GM21825 (cell line): ENCODE measurements around the gene SERPINA1.

Experiments
- ATAC-seq: cut with Tn5 transposase; IDR thresholded peaks from one replicate; pipeline ENCODE4 v1.9.1; 2021; ENCODE audit warnings: mild to moderate bottlenecking, moderate library complexity; ENCODE audit not compliant: unreplicated experiment

Gene SERPINA1

GRCh38 chr14:94384342-94384741 lies 4.1 kb downstream of the SERPINA1 start:
- ATAC-seq: no peak

- ATAC-seq: no peak
Observed at GRCh38 chr14:94383777-94384176, 4.6 kb downstream of the SERPINA1 start.

GRCh38 chr14:94382716-94383596 lies 5.4 kb downstream of the SERPINA1 start:
- ATAC-seq: no peak

- no peak for ATAC-seq
Observed at GRCh38 chr14:94382099-94382715, 6.2 kb downstream of the SERPINA1 start.

- no peak for ATAC-seq
Observed at GRCh38 chr14:94381149-94382030, 7.0 kb downstream of the SERPINA1 start.

GRCh38 chr14:94380225-94381148 lies 7.9 kb downstream of the SERPINA1 start:
- ATAC-seq: no peak

- ATAC-seq: no peak
Observed at GRCh38 chr14:94379291-94380224, 8.8 kb downstream of the SERPINA1 start.

GRCh38 chr14:94378527-94379290 lies 9.7 kb downstream of the SERPINA1 start:
- no peak for ATAC-seq

DNA sequence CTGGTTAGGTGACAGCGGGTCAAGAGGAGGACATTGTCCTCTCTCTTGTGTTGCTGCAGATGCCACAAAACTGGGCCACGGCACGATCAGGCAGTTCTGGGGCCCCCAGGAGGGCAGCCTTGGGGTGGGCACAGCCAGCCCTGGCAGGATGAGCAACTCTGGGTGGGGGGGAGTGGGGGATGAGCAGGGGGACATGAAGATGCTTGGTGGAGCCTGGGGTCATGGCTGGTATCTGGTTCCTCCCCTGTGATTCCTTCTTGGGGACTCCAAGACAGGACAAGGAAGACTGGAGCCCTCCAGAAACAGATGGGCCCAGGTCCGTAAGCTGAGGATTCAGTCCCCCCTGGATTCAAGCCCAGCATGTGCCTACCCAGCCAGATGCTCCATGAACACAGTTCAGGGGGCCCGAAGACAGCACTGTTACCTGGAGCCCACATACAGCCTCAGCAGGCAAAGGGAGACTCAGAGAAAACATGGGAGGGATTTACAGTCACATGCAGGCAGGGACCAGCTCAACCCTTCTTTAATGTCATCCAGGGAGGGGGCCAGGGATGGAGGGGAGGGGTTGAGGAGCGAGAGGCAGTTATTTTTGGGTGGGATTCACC lies 10.4 kb downstream of the SERPINA1 start:
- ATAC-seq: no peak

DNA sequence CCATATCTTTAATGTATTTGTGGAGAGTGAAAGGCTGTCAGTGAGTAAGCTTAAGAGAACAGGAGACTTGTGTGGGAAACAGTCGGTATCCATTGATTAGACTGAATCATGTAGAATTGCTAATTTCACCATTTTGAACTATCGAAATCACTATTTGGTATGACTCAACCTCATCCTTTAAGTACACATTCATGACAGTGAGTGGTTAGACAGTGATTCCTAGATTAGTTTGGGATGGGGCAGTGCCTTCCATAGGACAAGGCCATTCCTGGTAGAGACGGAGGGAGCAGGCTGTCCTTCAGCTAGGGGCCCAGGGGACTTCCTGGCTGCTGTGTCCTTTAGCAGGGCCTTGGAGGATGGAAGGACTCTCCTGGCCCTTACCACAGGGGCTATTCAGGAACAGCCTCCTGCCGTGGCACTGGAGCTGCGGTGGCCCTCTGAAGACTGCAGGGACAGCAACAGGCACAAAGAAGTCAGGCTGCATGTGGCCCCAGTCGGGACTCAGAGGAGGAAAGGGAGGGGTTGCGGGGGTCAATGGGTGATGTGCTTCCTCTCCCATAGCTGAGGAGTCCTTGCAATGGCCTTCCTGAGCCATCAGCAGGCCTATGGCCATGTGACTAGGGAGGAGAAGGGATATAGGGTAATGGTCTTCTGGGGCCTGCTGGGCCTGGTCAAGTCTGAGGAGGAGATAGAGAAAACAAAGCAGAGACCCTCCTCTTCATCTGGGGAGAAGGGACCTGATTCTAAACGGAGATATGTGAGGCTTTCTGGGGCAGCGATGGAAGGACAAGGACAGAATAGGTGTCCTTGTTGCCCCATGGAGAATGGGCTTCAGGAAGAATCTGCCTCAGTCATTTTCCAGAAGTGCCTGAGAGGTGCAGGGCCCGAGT lies 11.2 kb downstream of the SERPINA1 start:
- no peak for ATAC-seq

- no peak for ATAC-seq
Observed at GRCh38 chr14:94376108-94376975, 12.1 kb downstream of the SERPINA1 start.

DNA sequence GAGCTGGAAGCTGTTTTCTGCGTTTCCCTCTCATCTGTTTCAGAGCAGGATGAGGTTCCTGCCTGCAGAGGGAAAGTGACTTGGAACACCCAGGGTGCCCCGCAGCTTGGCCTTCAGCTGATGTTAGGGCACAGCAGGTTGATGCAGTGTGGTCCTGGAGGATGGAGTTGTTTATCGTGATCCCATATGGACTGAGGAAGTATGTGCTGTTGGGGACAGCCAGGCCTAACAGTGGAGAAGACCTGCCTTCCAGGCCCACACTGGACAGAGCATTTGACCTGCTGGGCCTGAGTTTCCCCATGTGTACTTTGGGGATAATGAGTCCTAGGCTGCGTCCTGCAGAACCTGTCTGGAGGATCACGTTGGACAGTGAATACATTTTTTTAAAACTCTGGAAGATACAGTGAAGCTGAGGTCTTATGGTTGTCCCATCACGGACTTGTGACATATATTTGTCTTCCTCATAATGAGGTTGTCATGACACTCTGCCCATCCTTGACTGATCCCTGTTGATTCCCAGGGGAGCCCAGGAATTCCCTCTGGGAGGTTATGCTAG lies 12.8 kb downstream of the SERPINA1 start:
- ATAC-seq: no peak

- ATAC-seq: no peak
Observed at GRCh38 chr14:94374749-94375260, 13.6 kb downstream of the SERPINA1 start.

DNA sequence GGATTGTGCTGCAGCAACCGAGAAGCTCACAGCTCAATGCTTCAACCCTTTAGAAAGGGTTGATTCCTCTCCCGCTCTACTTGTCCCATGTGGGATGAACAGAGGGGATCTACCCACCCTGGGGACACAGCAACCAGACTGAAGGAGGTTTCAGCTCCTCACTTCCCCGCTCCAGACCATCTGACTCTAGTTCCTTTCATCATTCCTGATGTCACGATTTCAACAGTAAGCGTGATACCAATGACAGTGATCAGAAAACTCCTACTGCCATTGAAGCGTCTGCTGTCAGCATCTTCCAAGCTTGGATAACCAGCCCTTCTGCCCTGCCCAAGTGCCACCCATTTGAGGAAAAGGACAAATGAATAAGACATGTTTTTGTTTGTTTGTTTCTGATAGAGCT lies 14.3 kb downstream of the SERPINA1 start:
- no peak for ATAC-seq

- ATAC-seq: no peak
Observed at GRCh38 chr14:94373708-94374107, 14.7 kb downstream of the SERPINA1 start.
